Ovary (tissue), 9 donors: ENCODE results near the gene NFKBIL1. TPM values are rescaled to one million over a fixed set of nuclear protein-coding genes. Genes with fewer than 3 reads are reported as not detected.

Experiments used
- DNase-seq, 5 donors: peaks; one replicate each; pipeline ENCODE4 v3.0.0-alpha.2; 2019 to 2020
- H3K27ac ChIP-seq, 2 donors: fragments of 200-600 bp; one replicate each; pipeline versions ENCODE4 v1.5.1 to v1.8.0; 2019 to 2022
- H3K27me3 ChIP-seq: fragments of 200-600 bp; one replicate; pipeline ENCODE4 v1.8.0; 2022
- H3K36me3 ChIP-seq: fragments of 200-600 bp; sonication (generic); one replicate; pipeline ENCODE4 v1.5.1; 2019
- H3K4me1 ChIP-seq: one replicate; pipeline ENCODE4 v1.8.1; 2013; ENCODE audit warnings: mild to moderate bottlenecking, moderate library complexity; ENCODE audit not compliant: insufficient read depth
- H3K4me3 ChIP-seq: fragments of 200-600 bp; sonication (generic); one replicate; pipeline ENCODE4 v1.5.1; 2017
- H3K9me3 ChIP-seq, 2 donors: fragments of 200-600 bp in 1 of 2; sonication (generic) in 1 of 2; one replicate each; pipeline versions ENCODE4 v1.5.1 to v1.8.1; 2013 to 2019; ENCODE audit warnings: mild to moderate bottlenecking in 1 of 2, moderate library complexity in 1 of 2
- CTCF ChIP-seq, 3 donors: fragments of 450-650 bp in 2 of 3; fragments of 200-600 bp in 1 of 3; IDR thresholded peaks; one replicate each; pipeline versions ENCODE4 v1.5.1 to v1.8.0; 2016 to 2022; ENCODE audit warnings: antibody characterized with exemption in 3 of 3, mild to moderate bottlenecking in 1 of 3
- EP300 ChIP-seq: sonication (generic); formaldehyde crosslinking; IDR thresholded peaks from one replicate; pipeline ENCODE4 v1.6.1; 2017; ENCODE audit warnings: antibody characterized with exemption
- POLR2A ChIP-seq: fragments of 450-650 bp; IDR thresholded peaks from one replicate; pipeline ENCODE4 v1.6.1; 2017; ENCODE audit warnings: antibody characterized with exemption, mild to moderate bottlenecking, moderate library complexity
- WGBS, 3 donors: extraction: QIAGEN DNeasy Blood & Tissue Kit in 1 of 3; methylation state at CpG; one replicate each; pipeline versions ENCODE4 v1.1.5 to v1.1.7; 2013 to 2017; 5-methylcytosine and 5-hydroxymethylcytosine counted together
- intact Hi-C, 4 donors: fragments of 100-400 bp; cut with DNase I; formaldehyde crosslinking; loops; one replicate each; pipeline versions ENCODE4 v1.11.0 to v1.15.1; 2022 to 2023
- polyA plus RNA-seq, 2 donors: library from polyadenylated mRNA; stranded (reverse); fragments of 200-250 nt in 1 of 2; fragments of 350-450 nt in 1 of 2; fragmentation: Illumina TruSeq in 1 of 2; extraction: RNeasy Lipid Tissue Mini Kit (QIAGEN cat#74804) in 1 of 2; gene quantifications; one replicate each; pipeline ENCODE4 v1.2.3, GENCODE V29; 2013 to 2014
- total RNA-seq, 7 donors: library from RNA; depleted of rRNA in 2 of 7; stranded (reverse); fragments of >200 nt in 2 of 7; fragmentation: NEBNext Ultra II Directional in 3 of 7; extraction: Animal tissue kit (Norgen Biotek cat#: 25700) in 3 of 7; gene quantifications; one replicate each; pipeline versions ENCODE4 v1.1.0 to v1.2.4, GENCODE V29; 2016 to 2023
- donor health status: DM: no; HTN: no; CAD: no; lungs with moderate emphysema.
- donor health status: DM: no; HTN: no; CAD: no.
- donor health status: Bipolar disorder and iron deficiency.
- donor health status: DM: yes; HTN: yes; CAD: no.
- donor health status: DM: no; HTN: no; CAD: no.
- donor health status: DM: yes; HTN: yes; CAD: no.

Gene NFKBIL1
- total and polyA plus RNA-seq, 9 donors = 8.2 to 46.0 (median 27.5) TPM

- Histone ChIP-seq H3K27me3 (no peaks in the 10 kb centered on the region), H3K27ac (no peak overlapping the region), H3K4me1 (no peaks in the 10 kb centered on the region), H3K36me3 (no peaks in the 10 kb centered on the region), H3K9me3 (no peaks in the 10 kb centered on the region), H3K4me3 (no peak overlapping the region)
- TF ChIP-seq POLR2A (no peak), CTCF (IDR thresholded peaks at IDR 0.05) (no peak), EP300 (no peak)
- WGBS, 3 donors = 25 to 43% (median 27%) methylated on average over 9 of the region's 9 CpGs
- intact Hi-C loops = no loop called here
- no peak for DNase-seq
Observed at GRCh38 chr6:31567531-31568370, 20.3 kb downstream of the NFKBIL1 start.

GRCh38 chr6:31568537-31568961, 21.1 kb downstream of the NFKBIL1 start:
- 63 to 78% (median 72%) methylated on average over 3 of the region's 3 CpGs for WGBS, 3 donors
- H3K4me3 ChIP-seq = no peak overlapping the region
- H3K9me3 ChIP-seq = no peaks in the 10 kb centered on the region
- no peaks in the 10 kb centered on the region for H3K27me3 ChIP-seq
- TF ChIP-seq POLR2A (no peak), CTCF (IDR thresholded peaks at IDR 0.05) (no peak), EP300 (no peak)
- no peaks in the 10 kb centered on the region for H3K36me3 ChIP-seq
- intact Hi-C loops = no loop called here
- DNase-seq = no peak
- H3K4me1 ChIP-seq = no peaks in the 10 kb centered on the region
- H3K27ac ChIP-seq = no peak overlapping the region

GRCh38 chr6:31569861-31570536, 22.6 kb downstream of the NFKBIL1 start:
- no peak for TF ChIP-seq POLR2A
- no peak for TF ChIP-seq CTCF (IDR thresholded peaks at IDR 0.05)
- no peak for TF ChIP-seq EP300
- intact Hi-C loops = no loop called here
- 64 to 69% (median 67%) methylated on average over 1 of the region's 1 CpG for WGBS, 3 donors

GRCh38 chr6:31572041-31572911, 24.9 kb downstream of the NFKBIL1 start, which contains the start of gene LTA:
Gene LTA (plus strand): TSS chr6:31572289. CDS start chr6:31572743, 454 bp downstream.
- Histone ChIP-seq H3K27ac (no peak within 1 kb of the TSS), H3K4me1 (no peaks in the 10 kb centered on the region), H3K27me3 (no peaks in the 10 kb centered on the region), H3K9me3 (no peaks in the 10 kb centered on the region), H3K4me3 (no peak within 1 kb of the TSS), H3K36me3 (no peaks in the 10 kb centered on the region)
- TF ChIP-seq EP300 (no peak), POLR2A (no peak), CTCF (IDR thresholded peaks at IDR 0.05) (no peak)
- intact Hi-C loops = no loop called here
- 78 to 83% (median 83%) methylated on average over 27 of the region's 27 CpGs for WGBS, 3 donors
- DNase-seq = no peak

More at GRCh38 chr6:31569861-31570536, 22.6 kb downstream of the NFKBIL1 start:
- Histone ChIP-seq H3K27me3 (no peaks in the 10 kb centered on the region), H3K27ac (no peak overlapping the region), H3K4me3 (no peak overlapping the region), H3K4me1 (no peaks in the 10 kb centered on the region), H3K36me3 (no peaks in the 10 kb centered on the region), H3K9me3 (no peaks in the 10 kb centered on the region)
- no peak for DNase-seq
